GM10266 (cell line): ENCODE results near the gene ADAMTS16.

Experiments
- DNase-seq: peaks from one replicate; pipeline ENCODE4 v3.0.0; 2012; ENCODE audit errors: extremely low spot score
- TF ChIP-seq, protein P1 (sequence below): IDR thresholded peaks from 2 replicates; pipeline ENCODE4 v1.5.1; 2012; ENCODE audit warnings: mild to moderate bottlenecking, low read depth; ENCODE audit not compliant: control insufficient read depth, insufficient read depth; ENCODE audit errors: missing control alignments

The ADAMTS16 gene

DNA sequence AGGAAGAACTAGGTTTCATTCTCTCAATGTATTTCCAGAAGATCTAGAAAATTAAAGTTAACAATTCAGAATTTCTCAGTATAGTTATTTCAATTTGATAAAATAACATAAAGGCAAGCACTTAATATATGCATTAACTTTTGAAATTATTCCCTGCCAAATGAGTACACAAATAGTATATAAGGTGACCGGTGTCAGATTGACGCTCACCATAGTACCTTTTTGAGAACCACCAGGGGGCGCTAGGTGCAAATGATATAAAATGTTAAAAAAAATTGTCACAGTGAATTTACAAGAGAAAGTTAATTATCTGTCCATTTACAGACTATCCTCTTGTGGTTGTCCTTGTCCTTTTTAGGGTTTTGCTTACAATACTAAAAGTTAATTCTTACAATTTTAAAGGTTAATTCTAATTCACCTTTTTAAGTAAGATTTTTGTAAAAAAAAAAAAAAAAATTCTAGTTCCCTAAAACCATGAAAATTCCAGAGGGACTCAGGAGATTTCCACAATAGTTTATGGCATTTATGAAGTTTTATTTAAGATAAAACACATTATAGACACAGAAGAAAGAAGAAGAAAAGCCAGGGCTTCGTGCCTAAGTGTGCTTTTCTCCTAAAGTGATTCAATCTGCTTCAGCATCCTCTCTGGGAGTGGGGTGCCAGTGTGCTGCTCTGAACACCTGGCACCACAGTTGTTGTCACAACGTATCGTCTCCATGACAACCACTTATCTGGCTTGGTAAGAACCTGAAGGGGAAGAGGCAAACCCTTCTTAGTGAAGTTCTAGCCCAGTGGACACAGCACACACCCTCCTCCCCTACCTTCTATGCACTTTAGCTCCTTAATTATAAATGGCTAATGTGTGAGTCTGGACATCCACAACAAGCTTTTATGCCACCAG, 1.7 kb downstream of the ADAMTS16 start:
- TF ChIP-seq, protein P1, sequence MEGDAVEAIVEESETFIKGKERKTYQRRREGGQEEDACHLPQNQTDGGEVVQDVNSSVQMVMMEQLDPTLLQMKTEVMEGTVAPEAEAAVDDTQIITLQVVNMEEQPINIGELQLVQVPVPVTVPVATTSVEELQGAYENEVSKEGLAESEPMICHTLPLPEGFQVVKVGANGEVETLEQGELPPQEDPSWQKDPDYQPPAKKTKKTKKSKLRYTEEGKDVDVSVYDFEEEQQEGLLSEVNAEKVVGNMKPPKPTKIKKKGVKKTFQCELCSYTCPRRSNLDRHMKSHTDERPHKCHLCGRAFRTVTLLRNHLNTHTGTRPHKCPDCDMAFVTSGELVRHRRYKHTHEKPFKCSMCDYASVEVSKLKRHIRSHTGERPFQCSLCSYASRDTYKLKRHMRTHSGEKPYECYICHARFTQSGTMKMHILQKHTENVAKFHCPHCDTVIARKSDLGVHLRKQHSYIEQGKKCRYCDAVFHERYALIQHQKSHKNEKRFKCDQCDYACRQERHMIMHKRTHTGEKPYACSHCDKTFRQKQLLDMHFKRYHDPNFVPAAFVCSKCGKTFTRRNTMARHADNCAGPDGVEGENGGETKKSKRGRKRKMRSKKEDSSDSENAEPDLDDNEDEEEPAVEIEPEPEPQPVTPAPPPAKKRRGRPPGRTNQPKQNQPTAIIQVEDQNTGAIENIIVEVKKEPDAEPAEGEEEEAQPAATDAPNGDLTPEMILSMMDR = peak; percentile 57
- DNase-seq = peak; percentile 62

DNA sequence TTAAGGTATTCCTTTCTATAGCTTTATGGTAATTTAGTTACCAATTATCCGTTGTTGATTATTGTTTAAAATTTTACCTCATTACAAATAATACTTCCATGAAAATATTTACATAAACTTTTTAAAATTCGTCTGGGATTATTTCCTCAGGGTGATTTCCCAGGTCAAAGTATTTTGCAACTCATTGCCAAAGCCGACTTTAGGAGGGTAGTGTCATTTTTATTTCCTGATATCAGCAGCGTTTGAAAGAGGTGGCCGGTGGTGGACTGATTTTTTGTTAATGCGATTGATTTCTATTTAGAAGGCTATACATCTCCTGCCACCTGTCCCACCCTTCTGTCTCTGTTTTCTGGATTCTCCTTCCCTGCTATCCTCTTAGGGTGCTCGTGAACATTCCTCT, 4.3 kb downstream of the ADAMTS16 start:
- DNase-seq = no peak
- TF ChIP-seq, protein P1 = no peak

DNA sequence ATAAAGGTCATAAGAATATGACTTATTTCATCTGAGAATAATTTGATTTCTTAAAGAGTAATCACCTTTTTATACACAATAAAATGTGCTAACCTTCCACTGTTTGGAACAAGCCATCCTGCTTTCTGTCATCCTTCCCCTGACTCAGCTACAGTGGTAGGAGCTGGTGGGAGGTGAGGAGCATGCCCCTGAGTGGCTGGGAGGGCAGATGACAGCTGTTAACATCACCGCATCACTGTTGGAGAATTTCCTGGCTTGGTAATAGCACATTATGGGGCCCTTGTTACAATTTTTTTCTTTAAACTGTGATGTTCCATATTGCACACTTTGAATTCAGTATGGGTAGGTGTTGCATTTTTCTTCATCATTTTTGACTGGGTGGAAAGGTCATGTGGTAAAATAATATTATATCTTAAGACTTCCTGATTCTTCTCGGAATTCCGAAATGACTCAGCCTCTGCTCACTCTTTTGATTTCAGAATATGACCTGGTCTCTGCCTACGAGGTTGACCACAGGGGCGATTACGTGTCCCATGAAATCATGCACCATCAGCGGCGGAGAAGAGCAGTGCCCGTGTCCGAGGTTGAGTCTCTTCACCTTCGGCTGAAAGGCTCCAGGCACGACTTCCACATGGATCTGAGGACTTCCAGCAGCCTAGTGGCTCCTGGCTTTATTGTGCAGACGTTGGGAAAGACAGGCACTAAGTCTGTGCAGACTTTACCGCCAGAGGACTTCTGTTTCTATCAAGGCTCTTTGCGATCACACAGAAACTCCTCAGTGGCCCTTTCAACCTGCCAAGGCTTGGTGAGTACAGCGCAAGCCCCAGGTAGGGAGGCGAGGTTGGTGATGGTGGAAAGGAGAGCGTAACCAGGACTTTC, 5.8 kb downstream of the ADAMTS16 start:
- TF ChIP-seq, protein P1 = no peak
- DNase-seq = no peak

DNA sequence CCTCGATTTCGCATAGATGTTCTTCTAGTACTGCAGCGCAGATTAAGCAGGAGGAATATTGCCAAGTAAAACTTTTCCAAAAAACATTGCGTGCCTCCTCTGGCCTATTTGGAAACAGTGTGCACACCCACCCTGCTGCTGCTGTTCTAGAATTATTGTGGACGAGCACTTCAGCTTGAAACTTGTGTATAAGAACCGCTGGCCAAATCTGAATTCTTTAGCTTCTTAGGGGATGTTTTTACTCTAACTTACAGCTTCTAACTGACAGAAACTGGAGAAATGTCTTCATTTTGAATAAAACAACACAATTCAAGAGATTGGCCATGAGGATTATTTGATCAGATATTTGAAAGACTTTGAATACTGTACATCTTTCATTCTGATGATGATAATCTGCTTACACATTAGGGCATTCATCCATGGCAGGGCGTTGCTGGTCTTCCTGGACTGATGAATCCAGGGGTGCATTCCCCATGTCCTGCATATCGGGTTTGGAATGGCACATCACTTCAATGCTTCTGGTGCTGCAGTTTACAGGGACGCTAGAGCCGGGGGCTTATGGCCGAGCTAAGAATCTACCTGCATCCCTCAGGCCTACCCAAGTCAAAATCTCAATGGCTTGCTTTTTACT, 6.5 kb downstream of the ADAMTS16 start:
- DNase-seq = no peak
- TF ChIP-seq, protein P1 = no peak

DNA sequence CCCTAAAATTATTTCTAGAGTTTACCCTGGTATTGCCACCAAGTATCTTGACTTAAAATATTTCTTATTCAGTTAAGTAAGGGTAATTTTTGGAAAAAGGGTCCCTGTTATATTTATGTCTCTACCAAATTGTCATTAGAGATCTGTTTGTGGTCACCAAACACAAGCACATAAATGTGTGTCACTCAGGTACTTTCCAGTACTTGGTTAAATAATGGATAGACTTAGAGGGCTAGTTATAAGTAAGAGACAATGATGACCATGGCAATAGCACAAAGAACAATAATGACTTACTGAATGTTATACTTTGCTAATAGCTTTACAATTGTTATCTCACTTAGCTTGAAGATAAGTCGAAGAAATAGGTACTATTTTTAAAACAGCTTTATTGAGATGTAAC, 9.0 kb downstream of the ADAMTS16 start:
- DNase-seq = no peak
- TF ChIP-seq, protein P1 = no peak

DNA sequence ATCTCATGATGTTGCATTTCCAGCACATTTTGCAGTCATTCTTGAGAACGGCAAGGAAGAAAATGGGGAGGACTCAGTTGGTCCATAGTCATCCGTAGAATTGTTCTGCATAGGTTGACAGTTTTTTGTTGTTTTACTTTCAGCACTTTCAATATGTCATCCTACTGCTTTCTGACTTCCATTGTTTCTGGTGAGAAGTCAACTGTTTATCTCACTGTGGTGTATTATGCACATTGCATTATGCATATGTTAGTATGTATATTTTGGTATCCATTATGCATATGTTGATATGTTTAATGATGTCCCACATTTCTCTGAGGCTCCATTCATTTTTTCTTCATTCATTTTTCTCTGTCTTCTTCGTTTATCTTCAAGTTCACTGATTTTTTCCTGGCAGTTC, 10.5 kb downstream of the ADAMTS16 start:
- TF ChIP-seq, protein P1 = no peak

More for the DNA sequence above, 10.5 kb downstream of the ADAMTS16 start:
- DNase-seq = no peak
